GM23338 (cell line): Measurements from ENCODE around the gene FBXO8.

Experiments used
- CREB1 ChIP-seq: fragments of 250-450 bp; sonication (Bioruptor Pico); IDR thresholded peaks from 2 replicates; pipeline ENCODE4 v1.5.0; 2020; ENCODE audit warnings: low read depth, mild to moderate bottlenecking, moderate library complexity
- CTCF ChIP-seq, 2 experiments: fragments of 200-600 bp in 1 of 2; sonication (generic) in 1 of 2; conservative IDR thresholded peaks; 2 replicates each; pipeline versions ENCODE4 v1.5.1 to v1.6.1; 2016 to 2017; ENCODE audit warnings: antibody characterized with exemption in 2 of 2, low read depth in 2 of 2, mild to moderate bottlenecking in 2 of 2, moderate library complexity in 1 of 2
- EZH2 ChIP-seq: fragments of 200-600 bp; sonication (generic); IDR thresholded peaks from one replicate; pipeline ENCODE4 v1.8.0; 2017; ENCODE audit warnings: antibody characterized with exemption, mild to moderate bottlenecking, low read depth; ENCODE audit not compliant: unreplicated experiment
- EZH2phosphoT487 ChIP-seq: fragments of 200-600 bp; sonication (generic); IDR thresholded peaks from one replicate; pipeline ENCODE4 v1.8.1; 2018; ENCODE audit warnings: antibody characterized with exemption; ENCODE audit not compliant: unreplicated experiment
- JUNB ChIP-seq: IDR thresholded peaks from one replicate; pipeline ENCODE4 v1.6.1; 2016; ENCODE audit warnings: antibody characterized with exemption; ENCODE audit not compliant: unreplicated experiment
- POLR2AphosphoS5 ChIP-seq: IDR thresholded peaks from 2 replicates; pipeline ENCODE4 v1.6.1; 2016; ENCODE audit warnings: antibody characterized with exemption, low read depth
- REST ChIP-seq: IDR thresholded peaks from one replicate; pipeline ENCODE4 v1.6.1; 2018; ENCODE audit warnings: antibody characterized with exemption; ENCODE audit not compliant: unreplicated experiment
- TF ChIP-seq, protein P1 (sequence below): IDR thresholded peaks from 2 replicates; pipeline ENCODE4 v1.6.1; 2016; ENCODE audit warnings: antibody characterized with exemption

DNA sequence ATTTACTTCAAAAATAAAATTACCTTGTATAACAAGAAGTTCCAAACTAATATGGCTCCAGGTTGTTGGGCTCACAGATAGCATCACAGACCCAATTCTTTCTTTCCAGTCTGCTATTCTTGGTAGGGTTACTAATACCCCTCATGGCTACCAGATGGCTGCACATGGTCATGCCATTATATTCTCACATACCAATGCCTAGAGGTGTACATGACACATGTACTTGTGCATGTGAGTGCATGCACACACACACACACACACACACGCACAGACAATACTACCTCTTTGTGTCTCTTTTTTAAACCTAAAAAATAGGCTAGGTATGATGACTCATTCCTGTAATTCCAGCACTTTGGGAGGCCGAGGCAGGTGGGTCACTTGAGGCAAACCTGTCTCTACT is 31.1 kb downstream of the FBXO8 start:
- TF ChIP-seq CTCF (conservative IDR thresholded peaks at IDR 0.05; ENCODE audit: low read depth in 2 of 2) (no peak), POLR2AphosphoS5 (no peak), EZH2phosphoT487 (no peak), EZH2 (no peak), REST (no peak), CREB1 (CRISPR knock-in tag) (no peak), JUNB (no peak)
- TF ChIP-seq, protein P1, sequence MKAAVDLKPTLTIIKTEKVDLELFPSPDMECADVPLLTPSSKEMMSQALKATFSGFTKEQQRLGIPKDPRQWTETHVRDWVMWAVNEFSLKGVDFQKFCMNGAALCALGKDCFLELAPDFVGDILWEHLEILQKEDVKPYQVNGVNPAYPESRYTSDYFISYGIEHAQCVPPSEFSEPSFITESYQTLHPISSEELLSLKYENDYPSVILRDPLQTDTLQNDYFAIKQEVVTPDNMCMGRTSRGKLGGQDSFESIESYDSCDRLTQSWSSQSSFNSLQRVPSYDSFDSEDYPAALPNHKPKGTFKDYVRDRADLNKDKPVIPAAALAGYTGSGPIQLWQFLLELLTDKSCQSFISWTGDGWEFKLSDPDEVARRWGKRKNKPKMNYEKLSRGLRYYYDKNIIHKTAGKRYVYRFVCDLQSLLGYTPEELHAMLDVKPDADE = no peak
